GM18870 (cell line): ENCODE data around the gene FYN.

Experiments
- ATAC-seq: cut with Tn5 transposase; IDR thresholded peaks from one replicate; pipeline ENCODE4 v1.9.1; 2021; ENCODE audit warnings: moderate library complexity; ENCODE audit not compliant: unreplicated experiment

The FYN gene

GRCh38 chr6:111772381-111772780 lies 100.9 kb downstream of the FYN start:
- no peak for ATAC-seq

DNA sequence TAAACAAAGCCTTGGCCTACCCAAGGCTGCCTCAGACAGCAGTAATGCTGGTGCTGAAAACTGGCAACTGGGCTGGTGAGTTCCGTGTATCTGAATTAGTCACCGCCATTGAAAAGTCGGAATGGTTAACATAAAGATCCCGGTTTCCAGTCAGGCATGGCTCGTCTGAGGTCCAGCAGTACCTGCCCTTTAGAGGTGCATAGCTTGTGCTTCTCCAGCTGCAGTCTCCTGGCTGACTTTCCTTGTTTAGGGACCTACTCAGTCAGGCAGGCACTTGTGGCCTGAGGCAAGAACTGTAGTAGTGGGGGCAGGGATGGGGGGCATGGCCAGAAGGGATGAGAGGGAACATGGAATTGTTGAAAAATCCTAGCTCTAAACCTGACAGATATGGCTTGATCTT lies 101.6 kb downstream of the FYN start:
- no peak for ATAC-seq

DNA sequence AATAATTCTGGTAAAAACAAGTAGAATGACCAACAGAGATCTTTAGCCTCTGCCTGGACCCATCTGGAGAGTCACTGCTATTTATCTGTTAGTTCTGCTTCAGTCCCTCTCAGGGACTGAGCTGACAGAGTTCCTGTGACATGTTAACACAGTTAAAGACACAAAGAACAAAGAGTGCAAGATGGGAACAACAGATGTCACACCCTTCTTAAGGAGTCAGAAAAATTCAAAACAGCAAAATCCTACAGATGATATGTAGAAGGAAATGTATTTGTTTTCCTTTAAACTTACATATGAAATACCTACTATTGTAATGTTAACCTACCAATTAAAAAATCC lies 102.2 kb downstream of the FYN start:
- no peak for ATAC-seq

DNA sequence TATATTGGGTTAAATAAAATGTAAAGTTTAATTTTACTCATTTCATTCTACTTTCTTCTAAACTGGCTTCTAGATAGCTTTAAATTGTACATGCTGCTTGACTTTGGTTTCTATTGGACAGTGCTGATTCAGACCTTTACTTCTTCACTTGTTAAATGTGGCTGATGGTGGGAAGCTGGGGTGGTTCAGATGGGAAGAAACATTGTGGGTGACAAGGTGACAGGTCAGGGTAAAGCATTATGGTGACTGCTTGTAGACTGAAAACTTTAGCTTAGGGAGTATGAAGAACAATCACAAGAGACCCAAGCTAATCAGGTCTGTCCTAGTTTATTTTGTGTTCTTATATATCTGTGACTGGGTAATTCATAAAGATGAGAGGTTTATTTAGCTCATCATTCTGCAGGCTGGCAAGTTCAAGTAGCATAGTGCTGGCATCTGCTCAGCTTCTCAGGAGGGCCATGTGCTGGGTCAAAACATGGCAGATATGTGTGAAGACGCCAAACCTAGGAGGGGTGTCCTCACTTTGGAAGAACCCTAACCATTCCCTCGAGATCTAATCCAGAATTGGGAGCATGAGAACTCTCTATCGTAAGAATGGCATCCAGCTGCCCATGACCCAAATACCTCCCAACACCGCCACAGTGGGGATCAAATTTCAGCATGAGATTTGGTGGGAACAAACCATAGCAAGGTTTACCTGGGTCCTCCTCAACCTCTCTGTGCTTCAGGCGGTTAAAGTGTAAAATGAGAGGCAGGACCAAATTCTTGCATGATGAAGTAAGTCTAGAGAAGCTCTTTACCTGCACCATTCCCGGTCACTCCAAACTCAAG lies 102.8 kb downstream of the FYN start:
- no peak for ATAC-seq

- ATAC-seq: no peak
These were observed 103.7 kb downstream of the FYN start for GRCh38 chr6:111769365-111770152.

DNA sequence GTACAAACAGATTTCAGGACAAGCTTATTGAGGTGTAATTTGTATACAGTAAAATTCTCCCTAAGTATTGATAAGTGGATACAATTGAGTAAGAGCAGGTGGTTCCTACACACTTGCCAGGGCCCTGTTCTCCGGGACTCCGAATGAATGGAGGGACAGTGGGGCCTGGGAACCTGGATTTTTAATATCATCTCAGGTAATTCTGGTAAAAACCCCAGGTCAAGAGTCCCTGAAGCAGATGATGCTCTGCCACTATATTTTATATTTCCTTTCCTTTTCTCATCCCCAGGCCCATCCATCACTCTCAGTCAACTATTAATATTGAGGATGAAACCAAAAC lies 104.9 kb downstream of the FYN start:
- ATAC-seq: no peak

DNA sequence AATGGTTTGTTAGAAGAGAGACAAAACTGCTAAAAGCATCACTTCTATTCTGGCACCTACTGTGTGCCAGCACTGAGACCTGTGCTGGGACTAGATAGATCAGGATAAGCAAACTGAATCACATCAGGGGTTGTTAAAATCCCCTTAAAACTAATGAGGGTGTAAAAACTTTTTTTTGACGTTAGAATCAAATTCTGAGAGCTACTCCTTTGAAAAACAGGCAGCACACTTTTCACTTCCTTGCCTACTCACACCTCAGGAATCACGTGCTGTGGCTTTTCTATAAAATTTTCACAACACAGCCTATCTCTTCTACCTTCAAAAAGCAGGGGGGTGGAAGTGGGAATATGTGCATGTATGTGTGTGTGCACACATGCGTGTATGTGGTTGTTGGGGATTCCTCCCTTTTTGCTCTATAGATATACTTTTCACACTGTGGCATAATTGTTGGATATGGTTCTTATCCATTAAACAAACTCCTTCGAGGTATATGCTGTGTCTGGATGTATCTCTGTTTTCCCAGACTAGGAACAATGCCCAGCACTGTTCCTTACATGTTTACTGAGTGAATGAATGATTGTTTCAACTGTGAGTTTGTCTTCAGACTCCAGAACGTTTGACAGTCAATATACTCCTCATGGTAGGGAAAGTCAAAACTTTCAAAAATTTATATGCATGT lies 105.4 kb downstream of the FYN start:
- no peak for ATAC-seq

GRCh38 chr6:111766201-111766857 lies 106.9 kb downstream of the FYN start:
- no peak for ATAC-seq

GRCh38 chr6:111765763-111766162 lies 107.5 kb downstream of the FYN start:
- no peak for ATAC-seq

DNA sequence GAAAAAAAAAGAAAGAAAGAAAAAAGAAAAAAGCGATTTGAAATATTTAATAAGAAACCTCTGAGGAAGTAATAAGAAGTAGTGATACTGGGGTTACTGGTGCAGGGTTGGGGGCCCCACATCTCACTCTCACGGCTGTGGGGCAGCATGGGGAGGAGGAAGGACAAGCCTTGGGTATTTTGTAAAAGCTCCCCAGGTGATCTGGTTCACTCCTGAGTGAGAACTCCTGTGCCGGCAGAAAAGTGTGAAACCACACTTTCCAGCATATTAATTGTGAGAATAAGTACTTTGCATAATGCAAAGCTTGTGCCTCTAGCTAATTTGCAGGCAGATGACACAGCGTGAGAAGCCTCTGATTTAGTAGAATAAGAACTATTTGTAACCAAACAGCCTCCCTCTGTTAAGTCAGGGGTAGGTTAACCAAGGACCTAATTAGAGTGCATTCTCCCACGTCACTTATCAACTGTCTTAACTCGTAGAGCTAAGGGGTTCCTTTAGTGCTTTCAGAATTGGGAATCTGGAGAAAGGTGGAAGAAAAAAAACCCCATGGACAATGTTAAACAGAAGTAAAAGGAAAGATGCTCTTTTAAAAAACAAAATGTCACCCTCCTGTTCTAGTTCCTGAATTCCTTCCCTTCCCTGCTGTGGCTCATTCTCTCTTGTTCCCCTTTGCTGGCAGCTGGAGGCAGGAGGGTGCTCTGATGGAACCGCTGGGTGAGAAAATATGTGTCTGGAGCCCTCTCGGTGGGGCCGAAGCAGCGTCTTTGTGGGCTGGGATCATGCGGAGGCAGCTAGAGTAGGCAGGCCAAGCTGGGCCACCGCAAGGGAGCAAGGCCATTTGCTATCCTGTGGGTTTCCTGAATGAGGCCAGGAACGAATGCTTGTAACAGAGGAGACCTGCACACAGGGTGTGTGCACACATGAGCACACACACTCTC lies 108.7 kb downstream of the FYN start:
- ATAC-seq: peak; percentile 91

DNA sequence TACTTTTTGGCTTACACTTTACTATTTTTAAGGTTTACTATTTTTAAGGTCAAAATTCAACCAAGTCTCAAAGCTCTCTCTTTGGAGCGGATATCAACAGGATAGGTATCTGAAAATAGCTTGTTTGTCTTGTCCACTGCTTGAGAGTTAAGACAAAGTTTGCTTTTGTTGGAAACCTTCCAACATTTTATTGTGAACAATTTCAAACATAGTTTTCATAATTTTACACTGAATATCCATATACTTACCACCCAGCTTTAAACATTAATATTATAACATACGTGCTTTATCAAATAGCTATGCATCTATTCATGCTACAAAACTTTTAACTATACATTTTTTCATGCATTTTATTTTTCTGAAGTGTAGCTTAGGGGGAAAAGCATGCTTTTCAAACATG lies 109.9 kb downstream of the FYN start:
- ATAC-seq: no peak

DNA sequence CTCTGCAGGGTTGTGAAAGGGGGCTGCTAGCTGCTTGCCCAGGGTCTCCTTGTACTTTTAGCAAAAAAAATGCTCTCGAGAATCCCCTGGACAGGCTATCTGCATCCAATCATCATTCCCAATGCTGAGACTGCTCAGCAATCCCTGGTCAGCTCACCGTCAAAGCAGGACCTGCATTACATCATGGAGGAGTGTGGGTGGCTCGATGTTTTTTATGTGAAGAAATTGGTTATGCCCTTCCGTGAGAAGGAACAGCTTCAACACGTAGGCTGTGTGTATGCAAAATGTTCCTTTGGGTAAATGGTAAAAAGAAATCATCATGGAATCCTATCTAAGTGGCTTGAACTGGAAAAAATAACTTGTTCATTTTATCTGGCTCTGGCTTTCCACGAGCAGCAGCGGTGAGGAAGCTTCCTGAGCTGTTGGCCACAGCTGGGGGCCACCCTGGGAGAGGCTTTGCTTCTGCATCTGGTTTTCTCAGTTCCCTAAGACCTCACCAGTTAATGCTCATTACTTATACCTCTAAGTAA lies 111.4 kb downstream of the FYN start:
- no peak for ATAC-seq

GRCh38 chr6:111761212-111761611 lies 112.0 kb downstream of the FYN start:
- no peak for ATAC-seq

GRCh38 chr6:111759836-111760785 lies 113.1 kb downstream of the FYN start:
- no peak for ATAC-seq

GRCh38 chr6:111759331-111759835 lies 113.9 kb downstream of the FYN start:
- no peak for ATAC-seq

DNA sequence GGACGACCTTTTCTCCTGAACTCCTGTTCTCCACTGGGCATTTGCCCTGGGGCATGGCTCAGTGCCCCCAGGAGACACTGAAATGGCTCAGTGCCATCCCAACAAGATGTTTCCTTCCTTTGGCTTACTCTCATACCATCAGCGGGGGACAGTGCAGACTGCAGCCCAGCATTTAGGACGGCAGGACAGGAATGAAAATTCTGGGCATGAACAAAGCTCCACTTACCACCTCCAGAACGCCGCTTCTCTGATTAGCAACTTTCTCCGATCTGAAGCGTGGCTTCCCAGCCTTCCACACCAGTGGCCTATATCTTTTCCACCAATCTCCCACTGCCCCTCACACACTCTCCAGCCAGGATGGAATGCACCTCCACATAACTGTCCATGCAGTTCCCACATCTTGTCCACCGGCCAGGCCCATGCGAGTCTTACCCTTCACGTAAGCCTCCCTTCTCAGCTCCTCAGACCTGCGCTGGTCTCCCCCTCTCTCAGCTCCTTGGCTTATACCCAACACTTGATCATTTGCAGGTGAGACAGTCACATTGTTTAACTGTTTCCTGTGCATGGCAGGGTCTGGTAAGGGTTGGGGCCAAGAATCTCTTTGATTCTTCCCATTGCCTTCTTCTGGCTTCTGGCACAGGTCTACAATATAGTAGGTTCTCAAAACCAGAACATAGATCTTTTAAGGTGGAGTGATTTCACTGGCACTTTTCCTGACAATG lies 114.5 kb downstream of the FYN start:
- ATAC-seq: no peak

GRCh38 chr6:111757342-111757741 lies 115.9 kb downstream of the FYN start:
- ATAC-seq: no peak

- ATAC-seq: no peak
These were observed 118.8 kb downstream of the FYN start for GRCh38 chr6:111754423-111754822.
